SK-N-SH (cell line): ENCODE data around the gene GRB10. TPM values are rescaled to one million over a fixed set of nuclear protein-coding genes. Genes with fewer than 3 reads are reported as not detected.

Source experiments
- CTCF ChIA-PET: fragments of 300-600, 350-600 bp; formaldehyde crosslinking; extraction: SDS; loops from one replicate; lab custom pipeline; 2021; lab: Yijun Ruan, JAX
- POLR2A ChIA-PET: fragments of 350-600 bp; sonication (Branson Sonifier 250); formaldehyde crosslinking; extraction: SDS; loops from one replicate; lab custom pipeline; 2020; ENCODE audit warnings: antibody characterized with exemption, inconsistent platforms; lab: Yijun Ruan, JAX
- DNase-seq: peaks from one replicate; pipeline ENCODE4 v3.0.0; 2012
- H2AFZ ChIP-seq: fragments of 200-600 bp; sonication (generic); 2 replicates; pipeline ENCODE4 v1.8.1; 2016; ENCODE audit warnings: antibody characterized with exemption, mild to moderate bottlenecking, low read depth
- H3F3A ChIP-seq: fragments of 200-600 bp; sonication (generic); replicated peaks from 2 replicates; pipeline ENCODE3; 2016; ENCODE audit warnings: antibody characterized with exemption, mild to moderate bottlenecking; ENCODE audit not compliant: insufficient read depth
- H3K27ac ChIP-seq, 2 experiments: fragments of 200-500 bp in 1 of 2; fragments of 200-600 bp in 1 of 2; sonication (Bioruptor generic) in 1 of 2; sonication (generic), shearing (Covaris generic) in 1 of 2; 2 replicates each; pipeline versions ENCODE4 v1.5.1 to v1.6.1; 2014 to 2016; ENCODE audit warnings: low read depth in 2 of 2, inconsistent platforms in 1 of 2, low read length in 1 of 2, mild to moderate bottlenecking in 1 of 2, mixed read lengths in 1 of 2
- H3K27me3 ChIP-seq: fragments of 200-600 bp; sonication (generic), shearing (Covaris generic); 2 replicates; pipeline ENCODE4 v1.6.1; 2016; ENCODE audit warnings: mixed run types; ENCODE audit not compliant: insufficient read depth
- H3K36me3 ChIP-seq, 2 experiments: fragments of 200-500 bp in 1 of 2; fragments of 200-600 bp in 1 of 2; sonication (Bioruptor generic) in 1 of 2; sonication (generic) in 1 of 2; replicated peaks in 1 of 2; 2 replicates each; pipeline versions ENCODE3 to v1.5.1; 2014 to 2016; ENCODE audit warnings: low read length in 1 of 2, mild to moderate bottlenecking in 1 of 2; ENCODE audit not compliant: insufficient read depth in 2 of 2, control insufficient read depth in 1 of 2
- H3K4me1 ChIP-seq, 2 experiments: fragments of 200-500 bp in 1 of 2; fragments of 200-600 bp in 1 of 2; sonication (Bioruptor generic) in 1 of 2; sonication (generic), shearing (Covaris generic) in 1 of 2; 2 replicates each; pipeline versions ENCODE4 v1.5.1 to v1.6.1; 2014 to 2016; ENCODE audit warnings: low read depth in 1 of 2, low read length in 1 of 2, mixed run types in 1 of 2; ENCODE audit not compliant: insufficient read depth in 2 of 2, control insufficient read depth in 1 of 2
- H3K4me2 ChIP-seq: fragments of 200-600 bp; sonication (generic), shearing (Covaris generic); 2 replicates; pipeline ENCODE4 v1.6.1; 2017; ENCODE audit warnings: mixed run types
- H3K4me3 ChIP-seq, 2 experiments: fragments of 200-500 bp in 1 of 2; fragments of 200-600 bp in 1 of 2; sonication (Bioruptor generic) in 1 of 2; sonication (generic), shearing (Covaris generic) in 1 of 2; 2 replicates each; pipeline versions ENCODE4 v1.5.1 to v1.8.1; 2014 to 2016; ENCODE audit warnings: low read depth in 2 of 2, inconsistent platforms in 1 of 2, low read length in 1 of 2, mild to moderate bottlenecking in 1 of 2, mixed read lengths in 1 of 2, moderate library complexity in 1 of 2
- H3K79me2 ChIP-seq: fragments of 200-600 bp; sonication (generic); 2 replicates; pipeline ENCODE4 v1.8.1; 2017; ENCODE audit warnings: mild to moderate bottlenecking; ENCODE audit not compliant: insufficient read depth
- H3K9ac ChIP-seq: fragments of 200-600 bp; sonication (generic); 2 replicates; pipeline ENCODE4 v1.6.1; 2017; ENCODE audit warnings: mixed run types
- H3K9me2 ChIP-seq: fragments of 200-600 bp; sonication (generic); 2 replicates; pipeline ENCODE4 v1.6.1; 2017; ENCODE audit warnings: mixed run types
- H3K9me3 ChIP-seq: fragments of 200-600 bp; sonication (generic); 2 replicates; pipeline ENCODE4 v1.6.1; 2017; ENCODE audit warnings: mixed run types, mild to moderate bottlenecking, moderate library complexity
- H4K20me1 ChIP-seq: fragments of 200-600 bp; sonication (generic); 2 replicates; pipeline ENCODE4 v1.6.1; 2017; ENCODE audit warnings: mild to moderate bottlenecking, mixed run types; ENCODE audit not compliant: insufficient read depth
- ELF1 ChIP-seq: IDR thresholded peaks from 2 replicates; pipeline ENCODE4 v1.4.0; 2012
- EP300 ChIP-seq, 2 experiments: IDR thresholded peaks; 2 replicates each; pipeline versions ENCODE4 v1.4.0 to v1.6.1; 2012; ENCODE audit warnings: borderline replicate concordance in 1 of 2, low read depth in 1 of 2, low read length in 1 of 2
- FOSL2 ChIP-seq: IDR thresholded peaks from 2 replicates; pipeline ENCODE4 v1.4.0; 2012; ENCODE audit warnings: low read depth, mild to moderate bottlenecking, moderate library complexity, borderline replicate concordance
- FOXJ3 ChIP-seq: sonication (generic); formaldehyde crosslinking; IDR thresholded peaks from 2 replicates; pipeline ENCODE4 v1.5.1; 2020; ENCODE audit warnings: mild to moderate bottlenecking, missing genetic modification reagents
- FOXM1 ChIP-seq: IDR thresholded peaks from 2 replicates; pipeline ENCODE4 v1.4.0; 2012; ENCODE audit warnings: low read depth, mild to moderate bottlenecking
- GATA2 ChIP-seq: sonication (generic); formaldehyde crosslinking; IDR thresholded peaks from 2 replicates; pipeline ENCODE4 v1.5.0; 2020; ENCODE audit warnings: mild to moderate bottlenecking, missing genetic modification reagents
- IRF3 ChIP-seq: fragments of 150-350 bp; IDR thresholded peaks from 2 replicates; pipeline ENCODE4 v1.6.1; 2016; ENCODE audit warnings: mild to moderate bottlenecking, low read depth, low read length
- MEF2A ChIP-seq: IDR thresholded peaks from 2 replicates; pipeline ENCODE4 v1.4.0; 2012; ENCODE audit warnings: low read depth, borderline replicate concordance
- MXI1 ChIP-seq: IDR thresholded peaks from 2 replicates; pipeline ENCODE4 v1.6.1; 2012; ENCODE audit warnings: mild to moderate bottlenecking, low read depth, low read length, improper control_type of control experiment
- NRF1 ChIP-seq: IDR thresholded peaks from 2 replicates; pipeline ENCODE4 v1.6.1; 2012; ENCODE audit warnings: low read depth, mild to moderate bottlenecking, low read length
- POLR2AphosphoS5 ChIP-seq: IDR thresholded peaks from 2 replicates; pipeline ENCODE4 v1.6.1; 2012; ENCODE audit warnings: low read depth, low read length
- RAD21 ChIP-seq: IDR thresholded peaks from 2 replicates; pipeline ENCODE4 v1.6.1; 2012; ENCODE audit warnings: mild to moderate bottlenecking, low read length
- REST ChIP-seq: IDR thresholded peaks from 2 replicates; pipeline ENCODE4 v1.6.1; 2012; ENCODE audit warnings: mild to moderate bottlenecking, low read depth, low read length, moderate library complexity
- SMC3 ChIP-seq: IDR thresholded peaks from 2 replicates; pipeline ENCODE4 v1.6.1; 2012; ENCODE audit warnings: low read depth, low read length, improper control_type of control experiment
- TEAD4 ChIP-seq: IDR thresholded peaks from 2 replicates; pipeline ENCODE4 v1.4.0; 2012; ENCODE audit warnings: mild to moderate bottlenecking, borderline replicate concordance; ENCODE audit not compliant: insufficient read depth
- USF1 ChIP-seq: IDR thresholded peaks from 2 replicates; pipeline ENCODE4 v1.4.0; 2012; ENCODE audit warnings: low read depth, borderline replicate concordance
- USF2 ChIP-seq: fragments of 150-350 bp; IDR thresholded peaks from 2 replicates; pipeline ENCODE4 v1.6.1; 2017; ENCODE audit warnings: antibody characterized with exemption, low read length, low read depth, borderline replicate concordance
- ZBTB33 ChIP-seq: IDR thresholded peaks from 2 replicates; pipeline ENCODE4 v1.4.0; 2012; ENCODE audit warnings: low read depth, borderline replicate concordance
- WGBS: methylation state at CpG from one replicate; pipeline ENCODE4 v1.1.6; 2017; ENCODE audit warnings: low lambda C conversion rate; 5-methylcytosine and 5-hydroxymethylcytosine counted together
- polyA plus RNA-seq, 3 experiments: library from polyadenylated mRNA; depleted of rRNA; stranded (reverse); fragments of >200 nt; gene quantifications; 2 replicates each; pipeline ENCODE4 v1.2.3, GENCODE V29; 2012

Gene GRB10
- polyA plus RNA-seq, 1 of the 3 experiments (the other 2 are of a cell fraction) = 5.1 TPM

- peaks cover 90% of the 10 kb centered on the region for H4K20me1 ChIP-seq
- no peak overlapping the region for H3K9ac ChIP-seq
- H3K27ac ChIP-seq = no peak overlapping the region
- H3K4me1 ChIP-seq = peaks cover 0 to 10% of the 10 kb centered on the region in 2 experiments; a peak in 2 of 4 replicates
- ChIA-PET POLR2A (no interaction called here), CTCF (no interaction called here)
- H3K4me2 ChIP-seq = no peak overlapping the region
- DNase-seq = no peak
- H3K27me3 ChIP-seq = no peaks in the 10 kb centered on the region
- peaks cover 0 to 12% of the 10 kb centered on the region in 2 experiments for H3K36me3 ChIP-seq
- no peaks in the 10 kb centered on the region for H3K9me2 ChIP-seq
- peaks cover 3% of the 10 kb centered on the region for H3F3A ChIP-seq
- TF ChIP-seq USF1 (no peak), FOXJ3 (CRISPR knock-in tag) (no peak), FOXM1 (no peak), POLR2AphosphoS5 (no peak), USF2 (no peak)
- peaks cover 77% of the 10 kb centered on the region for H3K79me2 ChIP-seq
- no peak overlapping the region for H3K4me3 ChIP-seq
- 65% methylated on average over 9 of the region's 9 CpGs for WGBS
- no peaks in the 10 kb centered on the region for H3K9me3 ChIP-seq
- H2AFZ ChIP-seq = no peak overlapping the region
Observed at GRCh38 chr7:50707236-50708006, 75.3 kb downstream of the GRB10 start.

- no peak overlapping the region for H2AFZ ChIP-seq
- no peak for DNase-seq
- no peak overlapping the region for H3K4me2 ChIP-seq
- POLR2A ChIA-PET = no interaction called here
- peaks cover 0 to 14% of the 10 kb centered on the region in 2 experiments for H3K36me3 ChIP-seq
- 54% methylated on average over 5 of the region's 5 CpGs for WGBS
- H3K4me3 ChIP-seq = no peak overlapping the region
- no peaks in the 10 kb centered on the region for H3K9me2 ChIP-seq
- H3K9me3 ChIP-seq = no peaks in the 10 kb centered on the region
- peaks cover 0 to 4% of the 10 kb centered on the region in 2 experiments; a peak in 2 of 4 replicates for H3K4me1 ChIP-seq
- peaks cover 89% of the 10 kb centered on the region for H4K20me1 ChIP-seq
- no peak overlapping the region for H3K27ac ChIP-seq
- no peaks in the 10 kb centered on the region for H3K27me3 ChIP-seq
- CTCF ChIA-PET = no interaction called here
- H3F3A ChIP-seq = peaks cover 3% of the 10 kb centered on the region
- H3K79me2 ChIP-seq = peaks cover 68% of the 10 kb centered on the region
- no peak overlapping the region for H3K9ac ChIP-seq
- TF ChIP-seq RAD21 = no peak
- TF ChIP-seq MEF2A = no peak
- TF ChIP-seq MXI1 = no peak
- TF ChIP-seq FOXM1 = no peak
- TF ChIP-seq GATA2 (CRISPR knock-in tag) = no peak
- TF ChIP-seq REST = no peak
- no peak for TF ChIP-seq NRF1
- no peak for TF ChIP-seq ELF1
- TF ChIP-seq EP300 (IDR thresholded peaks at IDR 0.05; ENCODE audit: borderline replicate concordance in 1 of 2, low read depth in 1 of 2, low read length in 1 of 2) = no peak
- TF ChIP-seq ZBTB33 = no peak
- no peak for TF ChIP-seq IRF3
- no peak for TF ChIP-seq SMC3
- no peak for TF ChIP-seq FOSL2
- no peak for TF ChIP-seq TEAD4
Observed at GRCh38 chr7:50706469-50706937, 76.2 kb downstream of the GRB10 start.
